Fibroblast of skin of scalp (primary cell): Measurements from ENCODE around the gene QRSL1. TPM values are rescaled to one million over a fixed set of nuclear protein-coding genes. Genes with fewer than 3 reads are reported as not detected.
"Not testable (repeated sequence)": the region's sequence is repeated elsewhere in the genome, so short reads cannot be mapped to it uniquely, and the experiment has no call there.

Experiments
- DNase-seq: peaks from one replicate; pipeline ENCODE4 v3.0.0-alpha.2; 2013
- polyA plus RNA-seq, 2 experiments: library from polyadenylated mRNA; unstranded; fragments of 120-200 nt; gene quantifications; one replicate each; pipeline ENCODE4 v1.2.1, GENCODE V29; 2013; ENCODE audit not compliant: insufficient read length in 2 of 2

The QRSL1 gene
- 8.6 TPM for polyA plus RNA-seq (2013, experiment 1 of 2; ENCODE audit: insufficient read length)
- 9.9 TPM for polyA plus RNA-seq (2013, experiment 2 of 2; ENCODE audit: insufficient read length)

GRCh38 chr6:106629103-106629858 is at the start of gene QRSL1, which contains the start of gene RTN4IP1:
Gene QRSL1 (plus strand): TSS chr6:106629578. CDS start chr6:106629682, 104 bp downstream.
Gene RTN4IP1 (minus strand): TSS chr6:106629498. CDS start chr6:106629021, 477 bp downstream.
- DNase-seq, result peak; percentile 92

GRCh38 chr6:106581468-106581867 is 47.9 kb upstream of the QRSL1 start:
- no peak for DNase-seq

GRCh38 chr6:106586815-106587415 is 42.5 kb upstream of the QRSL1 start:
- no peak for DNase-seq

GRCh38 chr6:106588937-106589336 is 40.4 kb upstream of the QRSL1 start:
- not testable (repeated sequence) for DNase-seq

GRCh38 chr6:106591111-106591825 is 38.1 kb upstream of the QRSL1 start:
- DNase-seq, result peak; percentile 88

GRCh38 chr6:106599440-106599839 is 29.9 kb upstream of the QRSL1 start:
- no peak for DNase-seq

- DNase-seq, result peak; percentile 31
These were observed 29.0 kb upstream of the QRSL1 start for GRCh38 chr6:106600329-106600728.

- peak; percentile 53 for DNase-seq
These were observed 21.2 kb upstream of the QRSL1 start for GRCh38 chr6:106608080-106608668.

- no peak for DNase-seq
These were observed 19.7 kb upstream of the QRSL1 start for GRCh38 chr6:106609699-106610098.

- DNase-seq, result no peak
These were observed 18.3 kb upstream of the QRSL1 start for GRCh38 chr6:106611030-106611429.

GRCh38 chr6:106612671-106613416 is 16.5 kb upstream of the QRSL1 start:
- DNase-seq, result no peak

GRCh38 chr6:106613590-106613989 is 15.8 kb upstream of the QRSL1 start:
- no peak for DNase-seq

GRCh38 chr6:106614166-106614565 is 15.2 kb upstream of the QRSL1 start:
- no peak for DNase-seq

GRCh38 chr6:106614592-106615257 is 14.7 kb upstream of the QRSL1 start:
- no peak for DNase-seq

- DNase-seq, result no peak
These were observed 12.1 kb upstream of the QRSL1 start for GRCh38 chr6:106617302-106617701.

- no peak for DNase-seq
These were observed 11.5 kb upstream of the QRSL1 start for GRCh38 chr6:106617857-106618256.

GRCh38 chr6:106618324-106618723 is 11.1 kb upstream of the QRSL1 start:
- no peak for DNase-seq

- DNase-seq, result no peak
These were observed 10.2 kb upstream of the QRSL1 start for GRCh38 chr6:106619223-106619622.

GRCh38 chr6:106620931-106621672 is 8.3 kb upstream of the QRSL1 start:
- peak; percentile 83 for DNase-seq

GRCh38 chr6:106622412-106622811 is 7.0 kb upstream of the QRSL1 start:
- DNase-seq, result no peak

GRCh38 chr6:106623039-106623438 is 6.3 kb upstream of the QRSL1 start:
- no peak for DNase-seq
